AG09309 (cell line): ENCODE results near the gene THSD4.

Experiments
- DNase-seq: peaks from one replicate; pipeline ENCODE4 v3.0.0-alpha.2; 2010; ENCODE audit warnings: low read depth
- H3K4me3 ChIP-seq: 2 replicates; pipeline ENCODE4 v1.5.1; 2011; ENCODE audit warnings: mild to moderate bottlenecking, low read depth, low read length, moderate library complexity; ENCODE audit not compliant: control insufficient read depth
- CTCF ChIP-seq: IDR thresholded peaks from 2 replicates; pipeline ENCODE4 v1.5.1; 2011; ENCODE audit warnings: mild to moderate bottlenecking, low read depth, low read length, inconsistent platforms; ENCODE audit not compliant: insufficient read depth, control insufficient read depth; ENCODE audit errors: missing control alignments

Gene THSD4

GRCh38 chr15:71674354-71674753 lies 559.1 kb downstream of the THSD4 start:
- no peak for TF ChIP-seq CTCF
- H3K4me3 ChIP-seq = no peak overlapping the region
- no peak for DNase-seq

- no peak for TF ChIP-seq CTCF
- no peak for DNase-seq
- H3K4me3 ChIP-seq = no peak overlapping the region
These were observed 562.1 kb downstream of the THSD4 start for GRCh38 chr15:71677352-71677751.

- TF ChIP-seq CTCF = no peak
- no peak overlapping the region for H3K4me3 ChIP-seq
- DNase-seq = no peak
These were observed 562.5 kb downstream of the THSD4 start for GRCh38 chr15:71677766-71678165.

GRCh38 chr15:71678191-71678590 lies 562.9 kb downstream of the THSD4 start:
- no peak for TF ChIP-seq CTCF
- no peak for DNase-seq
- H3K4me3 ChIP-seq = no peak overlapping the region

GRCh38 chr15:71678605-71679004 lies 563.3 kb downstream of the THSD4 start:
- DNase-seq = no peak
- H3K4me3 ChIP-seq = no peak overlapping the region
- TF ChIP-seq CTCF = no peak

GRCh38 chr15:71679223-71679792 lies 564.0 kb downstream of the THSD4 start:
- DNase-seq = no peak
- TF ChIP-seq CTCF = no peak
- no peak overlapping the region for H3K4me3 ChIP-seq
